ENCODE measurements around the gene FRMD5. TPM values are rescaled to one million over a fixed set of nuclear protein-coding genes. Genes with fewer than 3 reads are reported as not detected.

Gene FRMD5
- total RNA-seq, 1 experiment from 2014 or later, result 0.98 TPM

DNA sequence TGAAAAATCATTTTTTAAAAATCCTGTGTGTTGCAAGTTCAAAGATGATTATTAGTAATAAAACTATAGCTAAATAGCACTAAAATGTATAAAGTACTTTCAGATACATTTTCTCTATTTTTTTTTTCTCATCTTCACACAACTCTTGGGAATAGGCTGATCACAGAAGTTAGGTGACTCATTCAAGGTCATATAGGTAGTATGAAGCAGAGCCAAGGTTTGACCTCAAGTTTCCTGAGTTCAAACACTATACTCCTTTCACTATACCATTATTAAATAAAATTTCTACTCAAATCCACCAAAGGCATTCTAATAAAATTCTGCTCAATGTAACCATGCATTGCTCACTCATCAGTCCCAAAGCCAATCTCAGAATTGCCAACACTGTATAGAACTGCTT is 21.3 kb downstream of the FRMD5 start:
- Mint-ChIP-seq H3K27me3 (ENCODE audit: insufficient read depth, unreplicated experiment) (no peaks in the 10 kb centered on the region), H3K36me3 (ENCODE audit: insufficient read depth, unreplicated experiment) (no peaks in the 10 kb centered on the region), H3K27ac (ENCODE audit: low read depth, unreplicated experiment) (no peak overlapping the region), H3K4me1 (ENCODE audit: insufficient read depth, unreplicated experiment) (no peaks in the 10 kb centered on the region), H3K4me3 (ENCODE audit: unreplicated experiment) (no peak overlapping the region), H3K9me3 (ENCODE audit: unreplicated experiment) (no peaks in the 10 kb centered on the region)
- CTCF ChIA-PET, result interaction anchor here (0.6 kb wide), 1 partner anchor 47 kb away, joined by 3 read pairs; no protein-coding TSS in a partner anchor
- no peak for TF ChIP-seq CTCF (IDR thresholded peaks at IDR 0.05; ENCODE audit: unreplicated experiment)
- no TSS peak for BruUV-seq (replicated peaks)
- POLR2A ChIA-PET, result interaction anchor here (0.5 to 0.6 kb wide), 2 partner anchors 27 to 84 kb away, joined by 3 to 5 read pairs; no protein-coding TSS in a partner anchor
- DNase-seq (ENCODE audit: unreplicated experiment), result no peak
- intact Hi-C loops (cut with micrococcal nuclease), result no loop called here

DNA sequence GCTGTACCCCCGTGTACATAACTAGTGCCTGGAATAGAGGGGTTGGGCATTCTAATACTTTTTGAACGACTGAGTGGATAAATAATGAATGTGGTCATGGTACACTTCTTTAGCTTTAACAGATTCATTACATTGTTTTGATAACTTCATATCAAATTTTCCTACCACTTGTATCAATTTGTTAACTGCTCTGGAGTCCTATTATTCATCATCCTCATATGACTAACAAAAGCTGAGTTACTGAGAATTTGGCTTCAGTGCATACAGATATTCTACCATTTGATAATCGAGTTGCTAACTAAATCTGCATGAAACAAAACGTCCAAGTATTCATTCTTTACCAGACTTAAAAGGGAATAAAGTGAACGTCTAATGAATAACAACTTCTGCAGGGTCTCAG is 31.7 kb downstream of the FRMD5 start:
- no TSS peak for BruUV-seq (replicated peaks)

DNA sequence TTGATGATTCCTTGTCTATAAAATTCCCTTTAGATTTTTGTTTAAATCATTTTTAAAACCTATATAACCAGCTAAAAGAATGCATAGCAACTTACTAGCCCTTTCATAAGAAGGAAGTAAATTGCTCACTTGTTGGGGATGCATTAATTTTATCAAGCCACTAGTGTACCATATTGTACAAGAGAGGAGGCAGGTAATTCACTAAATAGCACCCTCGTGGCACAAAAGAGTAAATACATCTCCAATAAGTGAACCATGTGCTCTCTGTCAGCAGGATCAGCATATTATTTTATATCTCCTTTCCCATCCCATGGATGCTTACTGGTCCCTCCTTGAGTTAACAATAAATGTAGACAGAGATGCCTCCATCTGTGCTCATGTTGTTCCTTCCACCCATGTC is 34.3 kb downstream of the FRMD5 start:
- no peaks in the 10 kb centered on the region for H3K36me3 Mint-ChIP-seq (ENCODE audit: insufficient read depth, unreplicated experiment)
- no peak overlapping the region for H3K4me3 Mint-ChIP-seq (ENCODE audit: unreplicated experiment)
- H3K27me3 Mint-ChIP-seq (ENCODE audit: insufficient read depth, unreplicated experiment), result no peaks in the 10 kb centered on the region
- H3K9me3 Mint-ChIP-seq (ENCODE audit: unreplicated experiment), result no peaks in the 10 kb centered on the region
- no peak for DNase-seq (ENCODE audit: unreplicated experiment)
- H3K4me1 Mint-ChIP-seq (ENCODE audit: insufficient read depth, unreplicated experiment), result no peaks in the 10 kb centered on the region
- no peak overlapping the region for H3K27ac Mint-ChIP-seq (ENCODE audit: low read depth, unreplicated experiment)
- POLR2A ChIA-PET, result no interaction called here
- no TSS peak for BruUV-seq (replicated peaks)
- CTCF ChIA-PET, result no interaction called here
- intact Hi-C loops (cut with micrococcal nuclease), result no loop called here
- no peak for TF ChIP-seq CTCF (IDR thresholded peaks at IDR 0.05; ENCODE audit: unreplicated experiment)

More for the DNA sequence above, 31.7 kb downstream of the FRMD5 start:
- DNase-seq (ENCODE audit: unreplicated experiment), result no peak
- intact Hi-C loops (cut with micrococcal nuclease), result no loop called here
- POLR2A ChIA-PET, result interaction anchor here (0.9 kb wide), 1 partner anchor 20 kb away, joined by 3 read pairs; no protein-coding TSS in a partner anchor
- Mint-ChIP-seq H3K4me1 (ENCODE audit: insufficient read depth, unreplicated experiment) (no peaks in the 10 kb centered on the region), H3K9me3 (ENCODE audit: unreplicated experiment) (no peaks in the 10 kb centered on the region), H3K36me3 (ENCODE audit: insufficient read depth, unreplicated experiment) (no peaks in the 10 kb centered on the region), H3K27me3 (ENCODE audit: insufficient read depth, unreplicated experiment) (no peaks in the 10 kb centered on the region), H3K4me3 (ENCODE audit: unreplicated experiment) (no peak overlapping the region), H3K27ac (ENCODE audit: low read depth, unreplicated experiment) (no peak overlapping the region)
- CTCF ChIA-PET, result interaction anchor here (0.7 to 1.2 kb wide), 2 partner anchors 80 to 257 kb away, joined by 3 read pairs; no protein-coding TSS in a partner anchor
- no peak for TF ChIP-seq CTCF (IDR thresholded peaks at IDR 0.05; ENCODE audit: unreplicated experiment)

- DNase-seq (ENCODE audit: unreplicated experiment), result no peak
- CTCF ChIA-PET, result no interaction called here
- Mint-ChIP-seq H3K4me1 (ENCODE audit: insufficient read depth, unreplicated experiment) (no peaks in the 10 kb centered on the region), H3K9me3 (ENCODE audit: unreplicated experiment) (no peaks in the 10 kb centered on the region), H3K36me3 (ENCODE audit: insufficient read depth, unreplicated experiment) (no peaks in the 10 kb centered on the region), H3K27ac (ENCODE audit: low read depth, unreplicated experiment) (no peak overlapping the region), H3K4me3 (ENCODE audit: unreplicated experiment) (no peak overlapping the region), H3K27me3 (ENCODE audit: insufficient read depth, unreplicated experiment) (no peaks in the 10 kb centered on the region)
- TF ChIP-seq CTCF (IDR thresholded peaks at IDR 0.05; ENCODE audit: unreplicated experiment), result no peak
- no TSS peak for BruUV-seq (replicated peaks)
- POLR2A ChIA-PET, result no interaction called here
- intact Hi-C loops (cut with micrococcal nuclease), result no loop called here
These were observed 35.6 kb downstream of the FRMD5 start for GRCh38 chr15:44159492-44159891.

Data from MCF 10A (cell line).